Measurements from ENCODE around the gene CFAP47.

Gene CFAP47

DNA sequence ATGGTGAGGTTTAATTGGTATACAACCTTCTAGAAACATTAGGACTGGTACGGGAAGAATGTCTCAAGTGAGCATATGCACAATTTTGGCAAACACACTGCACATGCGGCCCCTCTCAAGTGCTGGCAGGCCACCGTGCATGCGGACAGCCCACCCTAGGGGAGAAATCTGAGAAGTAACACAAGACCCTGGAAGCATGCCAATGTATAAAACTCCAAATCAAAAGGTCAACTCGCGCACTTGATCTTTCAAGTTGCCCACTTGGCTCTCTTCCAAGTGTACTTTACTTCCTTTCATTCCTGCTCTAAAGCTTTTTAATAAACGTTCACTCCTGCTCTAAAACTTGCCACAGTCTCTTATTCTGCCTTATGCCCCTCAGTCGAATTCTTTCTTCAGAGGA is 488.3 kb downstream of the CFAP47 start:
- no peaks in the 10 kb centered on the region for H3K9me3 ChIP-seq (ENCODE audit: control insufficient read depth, insufficient read depth, low read length)
- no peak overlapping the region for H3K4me3 ChIP-seq (ENCODE audit: low read depth, low read length)
- no peaks in the 10 kb centered on the region for H3K27me3 ChIP-seq (ENCODE audit: control insufficient read depth, insufficient read depth, low read length)
- no peak overlapping the region for H3K9ac ChIP-seq (ENCODE audit: low read depth, low read length)
- H3K36me3 ChIP-seq (ENCODE audit: control insufficient read depth, insufficient read depth, low read length) = no peaks in the 10 kb centered on the region
- H3K4me1 ChIP-seq (ENCODE audit: control insufficient read depth, insufficient read depth, low read length) = no peaks in the 10 kb centered on the region

DNA sequence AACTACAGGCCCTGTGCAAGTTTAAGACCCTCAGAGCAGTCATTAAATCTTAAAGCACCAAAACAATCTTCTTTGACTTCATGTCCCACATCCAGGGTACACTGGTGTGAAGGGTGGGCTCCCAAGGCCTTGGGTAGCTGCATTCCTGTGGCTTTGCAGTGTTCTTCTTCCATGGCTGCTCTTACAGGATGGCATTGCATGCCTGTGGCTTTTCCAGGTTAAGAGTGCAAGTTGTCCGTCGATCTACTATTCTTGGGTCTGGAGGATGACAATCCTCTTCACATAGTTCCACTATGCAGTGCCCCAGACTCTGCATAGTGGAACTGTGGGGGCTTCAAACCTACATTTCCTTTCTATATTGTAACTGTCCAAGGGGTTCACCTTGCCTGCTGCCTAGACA is 494.5 kb downstream of the CFAP47 start:
- Histone ChIP-seq H3K9me3 (ENCODE audit: control insufficient read depth, insufficient read depth, low read length) (no peaks in the 10 kb centered on the region), H3K4me1 (ENCODE audit: control insufficient read depth, insufficient read depth, low read length) (no peaks in the 10 kb centered on the region), H3K9ac (ENCODE audit: low read depth, low read length) (no peak overlapping the region), H3K36me3 (ENCODE audit: control insufficient read depth, insufficient read depth, low read length) (no peaks in the 10 kb centered on the region), H3K27me3 (ENCODE audit: control insufficient read depth, insufficient read depth, low read length) (no peaks in the 10 kb centered on the region), H3K4me3 (ENCODE audit: low read depth, low read length) (no peak overlapping the region)

DNA sequence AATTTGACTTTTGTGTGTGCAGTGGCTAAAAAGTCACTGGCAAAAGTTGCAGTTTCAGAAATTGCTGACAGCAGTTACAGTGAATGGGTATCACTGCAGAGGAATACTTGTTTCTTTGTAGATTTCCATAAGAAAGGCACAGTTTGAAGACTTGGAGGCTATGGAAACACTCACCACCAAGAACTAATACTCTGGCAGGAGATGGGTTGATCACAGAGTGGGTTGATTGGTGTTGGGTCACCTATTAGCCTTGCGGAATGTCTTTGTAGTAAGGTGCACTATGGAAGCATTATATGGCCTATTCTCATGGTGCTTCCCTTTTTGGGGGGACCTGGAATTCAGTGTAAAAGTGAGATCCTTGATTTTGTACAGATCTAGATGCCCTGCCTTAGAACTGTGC is 502.8 kb downstream of the CFAP47 start:
- Histone ChIP-seq H3K36me3 (ENCODE audit: control insufficient read depth, insufficient read depth, low read length) (no peaks in the 10 kb centered on the region), H3K4me1 (ENCODE audit: control insufficient read depth, insufficient read depth, low read length) (peaks cover 15% of the 10 kb centered on the region), H3K9ac (ENCODE audit: low read depth, low read length) (no peak overlapping the region), H3K27me3 (ENCODE audit: control insufficient read depth, insufficient read depth, low read length) (no peaks in the 10 kb centered on the region), H3K4me3 (ENCODE audit: low read depth, low read length) (no peak overlapping the region), H3K9me3 (ENCODE audit: control insufficient read depth, insufficient read depth, low read length) (no peaks in the 10 kb centered on the region)

DNA sequence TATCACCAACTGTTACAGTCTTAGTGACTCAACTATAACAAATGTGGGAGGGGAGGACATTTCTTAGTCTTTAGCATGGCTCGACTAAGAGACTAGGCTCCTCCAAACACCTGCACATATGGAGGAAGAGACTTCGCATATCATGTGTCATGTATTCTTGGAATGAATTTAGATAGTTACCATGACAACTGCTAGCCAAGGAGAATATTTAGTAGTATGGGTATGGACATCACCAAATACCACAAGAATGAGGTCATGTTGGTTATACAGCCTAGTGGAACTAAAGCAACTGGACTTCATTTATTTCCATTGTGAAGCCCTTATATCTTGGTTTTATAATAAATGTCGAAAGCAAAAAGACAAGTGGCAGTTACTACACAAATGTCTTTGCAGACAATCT is 512.3 kb downstream of the CFAP47 start:
- H3K4me1 ChIP-seq (ENCODE audit: control insufficient read depth, insufficient read depth, low read length) = no peaks in the 10 kb centered on the region
- no peaks in the 10 kb centered on the region for H3K36me3 ChIP-seq (ENCODE audit: control insufficient read depth, insufficient read depth, low read length)
- H3K9ac ChIP-seq (ENCODE audit: low read depth, low read length) = no peak overlapping the region
- H3K9me3 ChIP-seq (ENCODE audit: control insufficient read depth, insufficient read depth, low read length) = no peaks in the 10 kb centered on the region
- no peaks in the 10 kb centered on the region for H3K27me3 ChIP-seq (ENCODE audit: control insufficient read depth, insufficient read depth, low read length)
- H3K4me3 ChIP-seq (ENCODE audit: low read depth, low read length) = no peak overlapping the region

DNA sequence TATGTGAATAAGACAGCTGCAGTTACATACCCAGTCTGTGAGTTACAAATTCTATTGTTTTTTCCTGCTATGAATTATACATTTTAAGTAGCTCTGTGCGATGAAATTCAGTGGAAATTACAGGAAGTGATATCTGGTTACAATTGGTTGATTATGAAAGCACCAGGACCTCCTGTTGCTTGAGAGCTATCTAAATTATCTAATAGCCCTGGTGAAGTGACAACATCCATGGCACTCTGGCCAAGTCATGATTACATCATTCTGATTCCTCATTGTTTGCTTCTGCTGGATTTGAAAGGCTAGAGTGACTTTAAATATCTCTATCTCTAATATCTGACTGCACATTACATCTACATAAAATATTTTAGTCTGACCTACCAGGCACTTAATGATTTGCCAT is 515.0 kb downstream of the CFAP47 start:
- Histone ChIP-seq H3K27me3 (ENCODE audit: control insufficient read depth, insufficient read depth, low read length) (no peaks in the 10 kb centered on the region), H3K4me3 (ENCODE audit: low read depth, low read length) (no peak overlapping the region), H3K4me1 (ENCODE audit: control insufficient read depth, insufficient read depth, low read length) (no peaks in the 10 kb centered on the region), H3K9ac (ENCODE audit: low read depth, low read length) (no peak overlapping the region), H3K9me3 (ENCODE audit: control insufficient read depth, insufficient read depth, low read length) (no peaks in the 10 kb centered on the region), H3K36me3 (ENCODE audit: control insufficient read depth, insufficient read depth, low read length) (no peaks in the 10 kb centered on the region)

Data from iPS-15b (cell line).